GM12874 (cell line): ENCODE data around the gene NXPE1.

ENCODE experiments used
- TF ChIP-seq, protein P1 (sequence below): IDR thresholded peaks from 2 replicates; pipeline ENCODE4 v1.5.1; 2011; ENCODE audit warnings: low read depth, mild to moderate bottlenecking, control low read depth, low read length, moderate library complexity; ENCODE audit not compliant: insufficient read depth

NXPE1 gene

DNA sequence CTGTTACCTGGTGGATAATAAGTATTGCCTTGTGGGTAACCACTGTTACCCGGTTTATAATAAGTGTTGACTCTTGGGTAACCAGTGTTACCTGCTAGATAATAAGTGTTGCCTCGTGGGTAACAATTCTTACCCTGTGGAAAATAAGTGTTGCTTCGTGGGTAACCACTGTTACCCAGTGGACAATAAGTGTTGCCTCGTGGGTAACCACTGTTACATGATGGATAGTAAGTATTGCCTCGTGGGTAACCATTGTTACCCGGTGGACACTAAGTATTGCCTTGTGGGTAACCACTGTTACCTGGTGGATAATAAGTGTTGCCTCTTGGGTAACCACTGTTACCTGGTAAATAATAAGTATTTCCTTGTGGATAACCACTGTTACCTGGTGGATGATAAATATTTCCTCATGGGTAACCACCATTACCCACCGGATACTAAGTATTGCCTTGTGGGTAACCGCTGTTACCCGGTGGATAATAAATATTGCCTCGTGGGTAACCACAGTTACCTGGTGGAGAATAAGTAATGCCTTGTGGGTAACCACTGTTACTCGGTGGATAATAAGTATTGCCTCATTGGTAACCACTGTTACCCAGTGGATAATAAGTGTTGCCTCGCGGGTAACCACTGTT lies 44.6 kb upstream of the NXPE1 start:
- TF ChIP-seq, protein P1, sequence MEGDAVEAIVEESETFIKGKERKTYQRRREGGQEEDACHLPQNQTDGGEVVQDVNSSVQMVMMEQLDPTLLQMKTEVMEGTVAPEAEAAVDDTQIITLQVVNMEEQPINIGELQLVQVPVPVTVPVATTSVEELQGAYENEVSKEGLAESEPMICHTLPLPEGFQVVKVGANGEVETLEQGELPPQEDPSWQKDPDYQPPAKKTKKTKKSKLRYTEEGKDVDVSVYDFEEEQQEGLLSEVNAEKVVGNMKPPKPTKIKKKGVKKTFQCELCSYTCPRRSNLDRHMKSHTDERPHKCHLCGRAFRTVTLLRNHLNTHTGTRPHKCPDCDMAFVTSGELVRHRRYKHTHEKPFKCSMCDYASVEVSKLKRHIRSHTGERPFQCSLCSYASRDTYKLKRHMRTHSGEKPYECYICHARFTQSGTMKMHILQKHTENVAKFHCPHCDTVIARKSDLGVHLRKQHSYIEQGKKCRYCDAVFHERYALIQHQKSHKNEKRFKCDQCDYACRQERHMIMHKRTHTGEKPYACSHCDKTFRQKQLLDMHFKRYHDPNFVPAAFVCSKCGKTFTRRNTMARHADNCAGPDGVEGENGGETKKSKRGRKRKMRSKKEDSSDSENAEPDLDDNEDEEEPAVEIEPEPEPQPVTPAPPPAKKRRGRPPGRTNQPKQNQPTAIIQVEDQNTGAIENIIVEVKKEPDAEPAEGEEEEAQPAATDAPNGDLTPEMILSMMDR = no peak

- TF ChIP-seq, protein P1 = no peak
Observed at GRCh38 chr11:114598461-114598860, 38.8 kb upstream of the NXPE1 start.

GRCh38 chr11:114596175-114596919 lies 36.7 kb upstream of the NXPE1 start:
- TF ChIP-seq, protein P1 = no peak

DNA sequence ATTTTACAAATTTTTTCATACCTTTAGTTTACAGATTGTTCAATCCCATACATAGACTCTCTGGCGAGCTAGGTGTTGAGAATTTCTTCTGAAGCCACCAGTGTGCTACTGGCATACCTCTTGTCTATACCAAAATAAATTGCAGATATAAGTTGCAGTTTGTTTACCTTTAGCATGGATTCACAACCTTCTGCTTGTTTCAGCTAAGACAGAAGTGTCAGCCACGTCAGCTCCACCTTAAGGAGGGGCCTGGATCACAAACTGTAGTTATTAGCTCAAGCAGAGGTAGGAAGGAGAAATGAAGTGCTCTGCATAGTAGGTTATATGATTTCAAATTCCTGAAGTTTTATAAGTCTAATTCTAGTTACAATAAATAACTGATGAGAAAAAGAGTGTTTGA lies 35.9 kb upstream of the NXPE1 start, which contains the start of gene NXPE4:
TSS of gene NXPE4 (minus strand) at position 216 of the 400 bp plus-strand sequence. CDS start 1,027 bp downstream, outside the sequence.
- TF ChIP-seq, protein P1 = no peak

DNA sequence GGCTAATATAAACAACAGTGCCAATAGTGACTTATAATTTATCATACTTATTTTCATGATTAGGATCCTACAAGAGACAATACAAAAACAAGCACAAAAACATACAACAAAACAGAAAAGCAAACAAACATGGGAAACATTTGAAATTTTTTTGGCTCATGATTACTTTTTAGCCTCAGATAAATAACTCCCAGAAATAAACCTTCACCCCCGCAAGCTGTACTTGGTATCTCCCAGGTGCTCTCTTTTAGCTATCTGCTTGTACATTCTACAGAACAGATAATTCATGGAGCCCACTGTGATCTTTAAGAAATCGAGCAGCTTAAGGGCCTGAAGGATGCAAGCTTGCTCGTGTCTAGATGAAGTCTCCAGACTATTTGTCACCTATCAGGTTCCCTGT lies 35.0 kb upstream of the NXPE1 start:
- TF ChIP-seq, protein P1 = no peak

DNA sequence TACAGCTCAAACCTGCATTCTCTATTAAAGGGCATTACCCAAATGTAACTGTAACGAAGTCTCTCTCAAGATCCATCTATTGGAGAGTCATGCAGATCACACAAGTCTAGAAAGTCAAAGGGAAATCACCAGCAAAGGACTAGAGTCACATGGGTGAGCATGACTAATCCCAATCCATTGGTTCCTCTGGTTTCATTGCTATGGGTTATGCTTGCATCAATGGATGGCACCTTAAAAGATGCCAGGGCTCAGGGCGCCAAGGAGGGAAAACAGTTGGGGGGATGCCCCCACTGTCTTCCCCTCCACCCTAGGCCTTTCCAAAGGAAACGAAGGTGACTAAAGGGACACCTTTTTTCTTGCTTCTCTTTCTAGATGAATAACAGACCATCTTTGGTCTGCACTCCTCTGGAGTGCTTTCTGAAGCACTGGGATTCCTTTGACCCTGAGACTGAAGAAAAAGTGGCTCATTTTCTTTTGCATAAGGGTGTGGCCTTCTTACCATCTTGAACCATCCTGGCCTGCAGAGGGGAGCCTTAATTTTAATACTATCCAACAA lies 27.8 kb upstream of the NXPE1 start:
- TF ChIP-seq, protein P1 = no peak

DNA sequence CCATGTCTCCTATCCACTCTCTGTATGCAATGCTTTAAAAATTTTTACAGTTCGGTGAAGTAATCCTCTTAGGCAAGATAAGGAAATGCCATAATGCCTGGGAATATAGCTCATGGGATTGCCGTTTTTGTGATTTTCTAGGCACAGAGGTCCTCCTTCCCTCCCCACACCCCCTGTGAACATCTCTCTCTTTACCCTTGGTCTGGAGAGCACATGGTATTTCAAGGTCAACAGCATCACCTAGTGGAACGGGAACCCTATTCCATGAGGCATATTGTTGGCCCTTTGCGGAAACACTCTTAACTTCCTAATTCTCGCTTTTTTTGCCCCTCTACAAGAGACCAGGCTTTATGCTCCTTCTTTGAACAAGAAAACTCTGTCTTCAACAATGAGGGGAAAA lies 27.1 kb upstream of the NXPE1 start:
- TF ChIP-seq, protein P1 = no peak
